Loucy (cell line): ENCODE results near the gene MYH9.

ENCODE experiments used
- H2AFZ ChIP-seq: fragments of 200-600 bp; sonication (generic); 2 replicates; pipeline ENCODE4 v1.6.0; 2016; ENCODE audit warnings: antibody characterized with exemption, mild to moderate bottlenecking, low read length, moderate library complexity
- H3F3A ChIP-seq: fragments of 200-600 bp; 2 replicates; pipeline ENCODE4 v1.6.0; 2016; ENCODE audit warnings: antibody characterized with exemption, low read depth, mild to moderate bottlenecking
- H3K27me3 ChIP-seq: fragments of 200-600 bp; sonication (generic); 2 replicates; pipeline ENCODE4 v1.6.1; 2014; ENCODE audit warnings: low read length, mild to moderate bottlenecking; ENCODE audit not compliant: insufficient read depth, poor library complexity, severe bottlenecking
- H3K36me3 ChIP-seq: fragments of 200-600 bp; sonication (generic); 2 replicates; pipeline ENCODE4 v1.6.1; 2016; ENCODE audit warnings: low read length; ENCODE audit not compliant: insufficient read depth
- H3K4me1 ChIP-seq: fragments of 200-600 bp; sonication (generic); 2 replicates; pipeline ENCODE4 v1.5.1; 2014; ENCODE audit warnings: low read length, mild to moderate bottlenecking; ENCODE audit not compliant: insufficient read depth, poor library complexity, severe bottlenecking
- H3K4me2 ChIP-seq: fragments of 200-600 bp; sonication (generic); 2 replicates; pipeline ENCODE4 v1.6.0; 2014; ENCODE audit warnings: antibody characterized with exemption, low read length, low read depth, mild to moderate bottlenecking; ENCODE audit not compliant: poor library complexity, severe bottlenecking
- H3K4me3 ChIP-seq: fragments of 200-600 bp; sonication (generic); 2 replicates; pipeline ENCODE4 v1.5.1; 2014; ENCODE audit warnings: low read length, mild to moderate bottlenecking, mixed read lengths; ENCODE audit not compliant: poor library complexity, severe bottlenecking
- H3K79me2 ChIP-seq: fragments of 200-600 bp; sonication (generic); 2 replicates; pipeline ENCODE4 v1.6.1; 2014; ENCODE audit warnings: low read length; ENCODE audit not compliant: insufficient read depth
- H3K9ac ChIP-seq: fragments of 200-600 bp; sonication (generic); 2 replicates; pipeline ENCODE4 v1.6.0; 2014; ENCODE audit warnings: mild to moderate bottlenecking, low read depth, low read length, moderate library complexity; ENCODE audit not compliant: poor library complexity, severe bottlenecking
- H3K9me2 ChIP-seq: fragments of 200-600 bp; sonication (generic); replicated peaks from 2 replicates; pipeline ENCODE4 v1.6.1; 2016; ENCODE audit warnings: low read depth, low read length, mixed read lengths
- H3K9me3 ChIP-seq: fragments of 200-600 bp; sonication (generic); 2 replicates; pipeline ENCODE4 v1.6.1; 2014; ENCODE audit warnings: mild to moderate bottlenecking, antibody characterized with exemption, low read length, low read depth; ENCODE audit not compliant: insufficient read depth
- H4K20me1 ChIP-seq: fragments of 200-600 bp; sonication (generic); 2 replicates; pipeline ENCODE4 v1.6.0; 2014; ENCODE audit warnings: antibody characterized with exemption, low read length, mild to moderate bottlenecking; ENCODE audit not compliant: insufficient read depth, poor library complexity, severe bottlenecking
- EZH2phosphoT487 ChIP-seq: fragments of 200-600 bp; IDR thresholded peaks from 2 replicates; pipeline ENCODE4 v1.6.1; 2018; ENCODE audit warnings: antibody characterized with exemption, mild to moderate bottlenecking, moderate library complexity, borderline replicate concordance
- TF ChIP-seq, protein P1 (sequence below): fragments of 200-600 bp; sonication (generic); conservative IDR thresholded peaks from 2 replicates; pipeline ENCODE4 v1.5.1; 2014; ENCODE audit warnings: mild to moderate bottlenecking, antibody characterized with exemption, low read length

Gene MYH9

GRCh38 chr22:36375071-36375980 is 12.4 kb downstream of the MYH9 start:
- Histone ChIP-seq H3K9me3 (no peaks in the 10 kb centered on the region), H3K4me3 (no peak overlapping the region), H3K79me2 (peaks cover 97% of the 10 kb centered on the region), H2AFZ (no peak overlapping the region), H3K4me2 (peak overlapping the region; percentile 19), H3K9me2 (no peaks in the 10 kb centered on the region), H3F3A (peaks cover 16% of the 10 kb centered on the region; the same call in 1 of the 2 replicates), H3K36me3 (peaks cover 7% of the 10 kb centered on the region; the same call in 1 of the 2 replicates), H3K9ac (no peak overlapping the region), H3K27me3 (no peaks in the 10 kb centered on the region), H4K20me1 (peaks cover 94% of the 10 kb centered on the region), H3K4me1 (peaks cover 85% of the 10 kb centered on the region)
- TF ChIP-seq, protein P1, sequence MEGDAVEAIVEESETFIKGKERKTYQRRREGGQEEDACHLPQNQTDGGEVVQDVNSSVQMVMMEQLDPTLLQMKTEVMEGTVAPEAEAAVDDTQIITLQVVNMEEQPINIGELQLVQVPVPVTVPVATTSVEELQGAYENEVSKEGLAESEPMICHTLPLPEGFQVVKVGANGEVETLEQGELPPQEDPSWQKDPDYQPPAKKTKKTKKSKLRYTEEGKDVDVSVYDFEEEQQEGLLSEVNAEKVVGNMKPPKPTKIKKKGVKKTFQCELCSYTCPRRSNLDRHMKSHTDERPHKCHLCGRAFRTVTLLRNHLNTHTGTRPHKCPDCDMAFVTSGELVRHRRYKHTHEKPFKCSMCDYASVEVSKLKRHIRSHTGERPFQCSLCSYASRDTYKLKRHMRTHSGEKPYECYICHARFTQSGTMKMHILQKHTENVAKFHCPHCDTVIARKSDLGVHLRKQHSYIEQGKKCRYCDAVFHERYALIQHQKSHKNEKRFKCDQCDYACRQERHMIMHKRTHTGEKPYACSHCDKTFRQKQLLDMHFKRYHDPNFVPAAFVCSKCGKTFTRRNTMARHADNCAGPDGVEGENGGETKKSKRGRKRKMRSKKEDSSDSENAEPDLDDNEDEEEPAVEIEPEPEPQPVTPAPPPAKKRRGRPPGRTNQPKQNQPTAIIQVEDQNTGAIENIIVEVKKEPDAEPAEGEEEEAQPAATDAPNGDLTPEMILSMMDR = no peak
- no peak for TF ChIP-seq EZH2phosphoT487

- Histone ChIP-seq H2AFZ (no peak overlapping the region), H3K9me2 (no peaks in the 10 kb centered on the region), H3K79me2 (peaks cover 97% of the 10 kb centered on the region), H3K27me3 (no peaks in the 10 kb centered on the region), H4K20me1 (peaks cover 94% of the 10 kb centered on the region), H3K36me3 (peaks cover 7% of the 10 kb centered on the region; the same call in 1 of the 2 replicates), H3K9me3 (no peaks in the 10 kb centered on the region), H3F3A (peaks cover 15% of the 10 kb centered on the region; the same call in 1 of the 2 replicates), H3K4me1 (peaks cover 85% of the 10 kb centered on the region), H3K4me3 (no peak overlapping the region), H3K9ac (no peak overlapping the region), H3K4me2 (peak overlapping the region; percentile 19)
- TF ChIP-seq, protein P1 = no peak
- no peak for TF ChIP-seq EZH2phosphoT487
Observed at GRCh38 chr22:36374603-36375024, 13.2 kb downstream of the MYH9 start.

- Histone ChIP-seq H3K27me3 (no peaks in the 10 kb centered on the region), H3K36me3 (peaks cover 7% of the 10 kb centered on the region; the same call in 1 of the 2 replicates), H3K79me2 (peaks cover 97% of the 10 kb centered on the region), H3K4me1 (peaks cover 87% of the 10 kb centered on the region), H3K4me2 (peak overlapping the region; percentile 33), H3K9me3 (no peaks in the 10 kb centered on the region), H3F3A (peaks cover 8% of the 10 kb centered on the region; the same call in 1 of the 2 replicates), H3K9me2 (no peaks in the 10 kb centered on the region), H3K4me3 (no peak overlapping the region), H4K20me1 (peaks cover 95% of the 10 kb centered on the region), H3K9ac (no peak overlapping the region), H2AFZ (no peak overlapping the region)
- no peak for TF ChIP-seq EZH2phosphoT487
- TF ChIP-seq, protein P1 = no peak
Observed at GRCh38 chr22:36373258-36373579, 14.5 kb downstream of the MYH9 start.
